HepG2 (cell line): Measurements from ENCODE around the gene ZDHHC14. TPM values are rescaled to one million over a fixed set of nuclear protein-coding genes. Genes with fewer than 3 reads are reported as not detected.

Experiments
- ARID2 ChIP-seq: sonication (generic); formaldehyde crosslinking; IDR thresholded peaks from 2 replicates; pipeline ENCODE4 v1.8.1; 2022; ENCODE audit warnings: mild to moderate bottlenecking, missing genetic modification reagents, borderline replicate concordance
- ARID5B ChIP-seq: IDR thresholded peaks from 2 replicates; pipeline ENCODE4 v1.4.0; 2020; ENCODE audit warnings: mild to moderate bottlenecking, missing genetic modification reagents
- FLYWCH1 ChIP-seq: sonication (generic); formaldehyde crosslinking; IDR thresholded peaks from 2 replicates; pipeline ENCODE4 v1.8.1; 2023; ENCODE audit warnings: mild to moderate bottlenecking, missing genetic modification reagents
- FOXK2 ChIP-seq: fragments of 450-650 bp; IDR thresholded peaks from 2 replicates; pipeline ENCODE4 v1.6.1; 2016
- HNF4G ChIP-seq, 2 experiments: sonication (generic) in 1 of 2; formaldehyde crosslinking in 1 of 2; IDR thresholded peaks; 2 replicates each; pipeline versions ENCODE4 v1.4.0 to v1.6.1; 2011 to 2020; ENCODE audit warnings: borderline replicate concordance in 2 of 2, low read depth in 2 of 2, mild to moderate bottlenecking in 2 of 2, low read length in 1 of 2, missing genetic modification reagents in 1 of 2, moderate library complexity in 1 of 2
- MBD4 ChIP-seq: IDR thresholded peaks from 2 replicates; pipeline ENCODE4 v1.6.1; 2012; ENCODE audit warnings: low read length, inconsistent platforms, borderline replicate concordance
- MIER2 ChIP-seq: IDR thresholded peaks from 2 replicates; pipeline ENCODE4 v1.6.1; 2016; ENCODE audit warnings: missing biosample characterization, missing genetic modification reagents
- POGK ChIP-seq: sonication (generic); formaldehyde crosslinking; conservative IDR thresholded peaks from 2 replicates; pipeline ENCODE4 v1.8.0; 2022; ENCODE audit warnings: mild to moderate bottlenecking, moderate library complexity, missing genetic modification reagents
- TOE1 ChIP-seq: sonication (generic); formaldehyde crosslinking; IDR thresholded peaks from 2 replicates; pipeline ENCODE4 v1.4.0; 2020; ENCODE audit warnings: mild to moderate bottlenecking, missing genetic modification reagents
- TP53 ChIP-seq: sonication (generic); formaldehyde crosslinking; conservative IDR thresholded peaks from 2 replicates; pipeline ENCODE4 v1.4.0; 2020; ENCODE audit warnings: missing genetic modification reagents
- ZFP36L1 ChIP-seq: sonication (generic); formaldehyde crosslinking; IDR thresholded peaks from 2 replicates; pipeline ENCODE4 v1.8.0; 2022; ENCODE audit warnings: mild to moderate bottlenecking, missing genetic modification reagents, moderate library complexity
- ZNF33A ChIP-seq: sonication (generic); formaldehyde crosslinking; IDR thresholded peaks from 2 replicates; pipeline ENCODE4 v1.5.1; 2020; ENCODE audit warnings: missing genetic modification reagents, mild to moderate bottlenecking, moderate library complexity, borderline replicate concordance
- ZNF468 ChIP-seq: sonication (generic); formaldehyde crosslinking; IDR thresholded peaks from 2 replicates; pipeline ENCODE4 v1.8.0; 2022; ENCODE audit warnings: mild to moderate bottlenecking, moderate library complexity, missing genetic modification reagents
- ZNF513 ChIP-seq: sonication (generic); formaldehyde crosslinking; conservative IDR thresholded peaks from 2 replicates; pipeline ENCODE4 v1.5.0; 2020; ENCODE audit warnings: missing genetic modification reagents
- ZNF703 ChIP-seq: sonication (generic); formaldehyde crosslinking; IDR thresholded peaks from 2 replicates; pipeline ENCODE4 v1.5.1; 2020; ENCODE audit warnings: missing genetic modification reagents, mild to moderate bottlenecking, moderate library complexity, borderline replicate concordance
- ZNF790 ChIP-seq: sonication (generic); formaldehyde crosslinking; IDR thresholded peaks from 2 replicates; pipeline ENCODE4 v1.8.0; 2022; ENCODE audit warnings: missing genetic modification reagents, mild to moderate bottlenecking, borderline replicate concordance
- ZSCAN31 ChIP-seq: sonication (generic); formaldehyde crosslinking; IDR thresholded peaks from 2 replicates; pipeline ENCODE4 v1.5.0; 2020; ENCODE audit warnings: low read depth, mild to moderate bottlenecking, missing genetic modification reagents
- polyA plus RNA-seq, 8 experiments: library from polyadenylated mRNA; depleted of rRNA in 3 of 8; stranded (reverse) in 7 of 8; unstranded in 1 of 8; fragments of >200 nt; fragmentation: Illumina TruSeq in 4 of 8; extraction: Trizol in 4 of 8; gene quantifications; 2 replicates each; pipeline versions ENCODE4 v1.2.1 to v1.2.3, GENCODE V29; 2011 to 2016; ENCODE audit warnings: low read depth in 4 of 8, missing spikeins in 1 of 8, mixed read lengths in 1 of 8; ENCODE audit not compliant: insufficient read depth in 1 of 8
- total RNA-seq, 5 experiments: library from RNA; depleted of rRNA; stranded (reverse); fragments of >200 nt; fragmentation: Illumina TruSeq; extraction: Trizol; gene quantifications; 2 replicates each; pipeline ENCODE4 v1.2.3, GENCODE V29; 2016; ENCODE audit warnings: low read depth in 1 of 5

Gene ZDHHC14
- total and polyA plus RNA-seq, 2 of the 13 experiments (the other 11 are each of a cell fraction or from before 2014, with no cell fraction given), result 3.7 to 9.5 TPM

DNA sequence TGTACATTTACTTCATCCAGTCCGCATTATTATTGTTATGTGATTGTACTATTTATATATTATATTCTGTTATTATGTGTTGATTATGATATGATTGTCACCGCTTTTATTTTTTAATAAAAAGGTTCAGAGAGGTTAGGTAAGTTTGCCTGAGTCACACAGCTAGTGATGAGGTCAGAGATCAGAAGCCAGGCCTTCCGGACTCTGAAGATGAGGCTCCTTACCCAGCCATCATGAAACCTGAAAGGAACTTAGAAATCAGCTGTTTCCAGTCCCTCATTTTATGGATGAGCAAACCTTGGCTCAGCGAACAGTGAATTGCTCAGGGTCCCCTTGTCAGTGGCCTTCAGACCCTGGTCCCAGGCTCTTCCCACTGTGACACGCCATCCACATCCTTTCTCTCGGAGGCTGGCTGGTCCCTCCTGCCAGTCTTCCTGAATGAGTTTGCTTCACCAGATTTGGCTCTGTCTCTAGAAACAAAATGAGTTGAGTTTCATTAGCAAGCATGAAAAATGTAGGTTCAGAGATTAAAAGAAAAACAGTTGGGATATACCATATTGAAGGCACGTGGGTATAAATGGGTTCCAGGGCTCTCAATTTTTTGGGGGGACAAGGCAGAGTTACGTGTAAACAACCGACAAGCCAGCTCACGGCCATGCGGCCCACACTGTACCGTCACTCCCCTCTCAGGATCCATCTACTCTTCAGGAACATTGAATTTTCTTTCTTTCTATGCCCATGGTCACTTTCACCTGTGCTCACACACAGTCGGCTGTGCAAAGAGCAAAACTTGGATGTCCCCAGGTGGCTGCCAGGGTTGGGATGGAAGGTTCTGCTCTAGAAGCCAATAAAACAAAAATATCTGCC lies 132.9 kb downstream of the ZDHHC14 start (continued):
- TF ChIP-seq ZSCAN31 (CRISPR knock-in tag), result 0 out of 2 replicates have a peak, but pooled peaks have one; percentile 14
- no peak for TF ChIP-seq POGK (CRISPR knock-in tag)
- TF ChIP-seq ZFP36L1 (CRISPR knock-in tag), result 0 out of 2 replicates have a peak, but pooled peaks have one; percentile 14
- peak; percentile 88; the same call in 1 of the 2 replicates for TF ChIP-seq ZNF513
- TF ChIP-seq TP53 (CRISPR knock-in tag), result 0 out of 2 replicates have a peak, but pooled peaks have one; percentile 24
- no peak for TF ChIP-seq ARID5B (CRISPR knock-in tag)
- TF ChIP-seq ARID2 (CRISPR knock-in tag), result 0 out of 2 replicates have a peak, but pooled peaks have one; percentile 43
- TF ChIP-seq MIER2 (CRISPR knock-in tag), result no peak
- no peak for TF ChIP-seq HNF4G (IDR thresholded peaks at IDR 0.05; ENCODE audit: borderline replicate concordance, low read depth, low read length)
- no peak for TF ChIP-seq HNF4G (CRISPR knock-in tag; IDR thresholded peaks at IDR 0.05; ENCODE audit: borderline replicate concordance, low read depth)
- 0 out of 2 replicates have a peak, but pooled peaks have one; percentile 49 for TF ChIP-seq ZNF790
- no peak for TF ChIP-seq TOE1
- TF ChIP-seq ZNF703 (CRISPR knock-in tag), result no peak
- peak; percentile 85 for TF ChIP-seq MBD4
- no peak for TF ChIP-seq FLYWCH1 (CRISPR knock-in tag)
- TF ChIP-seq FOXK2, result no peak
- no peak for TF ChIP-seq ZNF33A
- 0 out of 2 replicates have a peak, but pooled peaks have one; percentile 24 for TF ChIP-seq ZNF468
- TF ChIP-seq, all 625 proteins: peak for 39
